Epithelial cell of proximal tubule (primary cell): ENCODE results near the gene NAALAD2. TPM values are rescaled to one million over a fixed set of nuclear protein-coding genes. Genes with fewer than 3 reads are reported as not detected.
A peak's percentile ranks its signal among the peaks of the same experiment; 100 is the strongest.
"Not testable (repeated sequence)": the region's sequence is repeated elsewhere in the genome, so short reads cannot be mapped to it uniquely, and the experiment has no call there.

Experiments
- DNase-seq: peaks from one replicate; pipeline ENCODE4 v3.0.0-alpha.2; 2011; ENCODE audit warnings: low read depth
- H3K4me3 ChIP-seq: 2 replicates; pipeline ENCODE4 v1.5.1; 2011; ENCODE audit warnings: low read depth, mild to moderate bottlenecking, low read length
- total RNA-seq: library from RNA; depleted of rRNA; stranded (reverse); fragments of >200 nt; gene quantifications from 2 replicates; pipeline ENCODE4 v1.2.3, GENCODE V29; 2015
- TF ChIP-seq, protein P1 (sequence below): conservative IDR thresholded peaks from 2 replicates; pipeline ENCODE4 v1.5.1; 2012; ENCODE audit warnings: low read depth, mild to moderate bottlenecking, low read length

NAALAD2 gene
- total RNA-seq, 1 donor from 2014 or later, result 0.23 TPM

DNA sequence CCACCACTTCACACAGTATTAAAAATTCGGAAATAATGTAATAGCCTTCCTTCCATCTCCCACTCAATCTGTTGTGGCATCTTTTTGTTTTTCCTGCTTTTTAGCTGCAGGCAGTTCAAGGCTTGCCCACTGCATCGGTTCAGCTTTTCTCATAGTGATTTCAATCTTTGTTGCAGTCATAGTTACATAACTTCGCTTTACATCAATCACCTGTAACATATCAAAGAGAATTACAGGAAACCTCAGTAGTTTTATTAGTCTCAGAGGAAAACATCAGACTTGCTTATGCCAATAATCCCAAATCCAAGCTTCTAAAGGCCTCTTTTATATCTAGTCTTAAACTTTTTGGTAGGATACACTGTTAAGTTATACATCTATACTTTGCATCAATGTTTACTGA lies 67.9 kb downstream of the NAALAD2 start:
- TF ChIP-seq, protein P1, sequence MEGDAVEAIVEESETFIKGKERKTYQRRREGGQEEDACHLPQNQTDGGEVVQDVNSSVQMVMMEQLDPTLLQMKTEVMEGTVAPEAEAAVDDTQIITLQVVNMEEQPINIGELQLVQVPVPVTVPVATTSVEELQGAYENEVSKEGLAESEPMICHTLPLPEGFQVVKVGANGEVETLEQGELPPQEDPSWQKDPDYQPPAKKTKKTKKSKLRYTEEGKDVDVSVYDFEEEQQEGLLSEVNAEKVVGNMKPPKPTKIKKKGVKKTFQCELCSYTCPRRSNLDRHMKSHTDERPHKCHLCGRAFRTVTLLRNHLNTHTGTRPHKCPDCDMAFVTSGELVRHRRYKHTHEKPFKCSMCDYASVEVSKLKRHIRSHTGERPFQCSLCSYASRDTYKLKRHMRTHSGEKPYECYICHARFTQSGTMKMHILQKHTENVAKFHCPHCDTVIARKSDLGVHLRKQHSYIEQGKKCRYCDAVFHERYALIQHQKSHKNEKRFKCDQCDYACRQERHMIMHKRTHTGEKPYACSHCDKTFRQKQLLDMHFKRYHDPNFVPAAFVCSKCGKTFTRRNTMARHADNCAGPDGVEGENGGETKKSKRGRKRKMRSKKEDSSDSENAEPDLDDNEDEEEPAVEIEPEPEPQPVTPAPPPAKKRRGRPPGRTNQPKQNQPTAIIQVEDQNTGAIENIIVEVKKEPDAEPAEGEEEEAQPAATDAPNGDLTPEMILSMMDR, result no peak

DNA sequence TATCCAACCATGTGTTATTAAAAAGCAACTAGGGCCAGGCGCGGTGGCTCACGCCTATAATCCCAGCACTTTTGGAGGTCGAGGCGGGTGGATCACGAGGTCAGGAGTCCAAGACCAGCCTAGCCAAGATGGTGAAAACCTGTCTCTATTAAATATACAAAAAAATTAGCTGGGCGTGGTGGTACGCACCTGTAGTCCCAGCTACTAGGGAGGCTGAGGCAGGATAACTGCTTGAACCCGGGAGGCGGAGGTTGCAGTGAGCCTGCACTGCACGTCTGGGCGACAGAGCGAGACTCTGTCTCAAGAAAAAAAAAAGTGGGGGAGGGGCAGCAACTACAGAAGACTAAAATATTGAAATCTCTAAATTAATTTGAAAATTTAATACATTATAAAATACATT lies 69.9 kb downstream of the NAALAD2 start:
- DNase-seq, result no peak
- TF ChIP-seq, protein P1, result no peak
- no peak overlapping the region for H3K4me3 ChIP-seq

More for the DNA sequence above, 67.9 kb downstream of the NAALAD2 start:
- H3K4me3 ChIP-seq, result no peak overlapping the region
- no peak for DNase-seq

DNA sequence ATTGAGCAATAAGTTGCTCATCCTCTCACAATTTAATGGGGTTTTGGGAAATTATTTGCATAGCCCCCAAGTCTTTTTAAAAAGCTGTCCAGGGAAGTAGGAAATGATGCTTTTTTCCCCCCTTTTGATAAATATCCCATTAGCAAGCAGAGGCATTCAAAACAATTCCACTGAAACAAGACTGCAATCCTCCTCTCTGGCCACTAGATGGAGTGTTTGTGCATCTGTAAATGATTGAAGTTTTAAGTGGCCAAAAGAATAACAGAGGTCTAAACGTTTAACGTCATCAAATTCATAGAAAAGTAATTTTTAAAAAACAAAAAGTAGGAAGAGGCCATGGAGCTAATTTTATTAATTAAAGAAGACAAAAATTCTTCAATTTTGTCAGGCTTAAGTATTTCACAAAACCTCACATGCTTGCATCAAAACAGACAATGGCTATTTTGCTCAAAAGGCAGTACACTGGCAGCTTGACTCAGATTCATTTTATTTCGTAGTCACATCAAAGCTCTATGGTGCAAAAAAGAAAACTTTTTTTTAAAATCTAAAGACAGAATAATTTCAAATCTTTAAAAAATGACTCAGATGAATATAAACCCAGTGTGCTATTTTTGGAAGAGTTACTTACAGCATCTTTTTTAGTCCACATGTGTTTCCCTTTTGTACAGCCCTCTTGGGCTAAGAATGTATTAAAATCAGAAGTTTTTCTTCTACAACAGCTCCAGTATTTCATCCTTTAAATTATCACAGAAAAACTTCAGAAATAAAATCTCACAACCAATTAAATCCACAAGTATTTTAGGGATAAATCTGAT lies 70.6 kb downstream of the NAALAD2 start:
- TF ChIP-seq, protein P1, result peak; percentile 88
- DNase-seq, result no peak
- H3K4me3 ChIP-seq, result no peak overlapping the region

DNA sequence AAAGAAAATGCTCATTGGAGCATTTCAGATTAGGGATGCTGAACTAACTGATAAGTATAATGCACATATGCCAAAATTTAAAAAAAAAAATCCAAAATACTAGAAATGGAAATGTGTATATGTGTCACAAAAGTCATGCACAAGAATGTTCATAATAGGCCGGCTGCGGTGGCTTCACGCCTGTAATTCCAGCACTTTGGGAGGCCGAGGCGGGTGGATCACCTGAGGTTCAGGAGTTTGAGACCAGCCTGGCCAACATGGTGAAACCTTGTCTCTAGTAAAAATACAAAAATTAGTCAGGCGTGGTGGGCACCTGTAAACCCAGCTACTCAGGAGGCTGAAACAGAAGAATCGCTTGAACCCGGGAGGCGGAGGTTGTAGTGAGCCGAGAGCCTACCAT lies 73.5 kb downstream of the NAALAD2 start:
- not testable (repeated sequence) for DNase-seq, H3K4me3 ChIP-seq

DNA sequence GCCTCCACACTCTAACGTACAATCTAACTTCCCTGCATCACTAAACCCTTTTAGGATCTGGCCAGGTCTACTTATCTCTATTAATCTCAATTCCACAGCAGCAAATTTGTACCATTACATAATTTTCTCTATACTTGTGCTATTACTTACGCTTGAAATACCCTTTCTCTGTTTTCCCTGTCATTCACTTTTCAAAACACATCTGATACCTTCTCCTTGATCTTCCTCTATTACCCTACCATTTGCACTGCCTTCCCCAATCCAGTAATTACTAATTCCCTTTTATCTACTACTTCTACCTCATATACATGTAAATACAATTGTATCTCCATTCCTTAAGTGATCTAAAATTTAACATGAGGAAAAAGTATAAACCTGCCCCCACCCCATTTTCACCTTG lies 74.4 kb downstream of the NAALAD2 start:
- DNase-seq, result no peak
- TF ChIP-seq, protein P1, result no peak
- H3K4me3 ChIP-seq, result no peak overlapping the region

DNA sequence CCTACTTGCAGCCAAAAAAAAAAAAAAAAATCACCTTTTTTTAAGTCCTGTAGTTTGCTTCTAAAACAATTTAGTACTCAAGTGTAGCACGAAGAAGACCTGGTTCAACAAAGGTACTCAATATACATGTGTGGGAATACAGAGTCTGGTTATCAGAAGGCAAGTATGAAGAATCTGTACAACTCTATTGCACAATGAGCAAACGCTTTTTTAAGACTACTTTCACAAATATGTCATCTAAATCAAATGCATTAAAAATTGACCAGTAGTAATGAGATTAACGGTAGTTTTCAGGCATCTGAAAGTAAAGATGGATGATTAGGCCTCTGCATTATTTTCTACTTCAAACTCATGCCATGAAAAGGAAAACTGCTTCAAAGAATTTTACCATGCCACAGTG lies 78.9 kb downstream of the NAALAD2 start:
- no peak overlapping the region for H3K4me3 ChIP-seq
- no peak for DNase-seq
- TF ChIP-seq, protein P1, result no peak

DNA sequence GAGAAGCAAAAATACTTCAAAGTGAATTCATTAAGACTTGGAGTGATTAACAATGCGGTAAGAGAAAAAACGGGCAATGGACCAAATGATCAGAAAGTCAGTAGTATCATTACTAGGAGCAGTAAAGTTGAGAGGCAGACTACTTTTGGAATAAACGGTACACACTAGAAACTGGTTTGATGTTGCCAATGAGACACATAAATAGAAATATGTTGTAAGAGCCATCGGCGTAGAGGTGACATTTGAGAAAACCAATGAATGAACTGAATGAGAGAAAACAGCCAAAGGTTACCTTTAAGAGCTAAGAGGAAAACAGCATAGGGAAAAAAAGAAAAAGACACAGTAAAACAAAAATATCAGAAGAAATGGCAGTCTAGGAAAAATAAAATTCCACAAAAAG lies 82.1 kb downstream of the NAALAD2 start:
- H3K4me3 ChIP-seq, result no peak overlapping the region
- no peak for DNase-seq
- TF ChIP-seq, protein P1, result no peak
